GM19467 (cell line): ENCODE data around the gene MSANTD3.

ENCODE experiments used
- ATAC-seq: cut with Tn5 transposase; IDR thresholded peaks from one replicate; pipeline ENCODE4 v1.9.1; 2021; ENCODE audit warnings: mild to moderate bottlenecking, moderate library complexity; ENCODE audit not compliant: unreplicated experiment

Gene MSANTD3

DNA sequence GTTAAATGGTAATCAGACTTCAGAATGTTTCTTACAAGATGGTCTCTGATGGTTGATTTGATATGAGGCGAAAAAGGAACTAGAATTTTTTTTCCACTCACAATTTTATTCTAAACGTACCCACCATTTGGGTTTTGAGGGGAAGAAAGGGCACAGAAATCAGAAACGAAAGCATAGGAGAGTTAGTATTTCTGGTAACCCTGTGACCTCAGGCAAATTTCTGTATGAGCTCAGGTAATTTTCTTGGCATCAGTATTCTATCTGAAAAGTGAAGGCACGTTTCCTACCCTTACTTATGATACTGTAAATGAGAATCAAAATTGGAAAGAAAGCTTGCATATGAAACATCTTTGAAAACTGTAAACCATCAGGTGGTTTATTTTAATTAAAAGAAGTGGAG lies 72.5 kb downstream of the MSANTD3 start:
- ATAC-seq, result no peak

GRCh38 chr9:100499866-100500265 lies 72.9 kb downstream of the MSANTD3 start:
- ATAC-seq, result no peak
